GM12872 (cell line): ENCODE data around the gene KCNK10.

Experiments
- TF ChIP-seq, protein P1 (sequence below): IDR thresholded peaks from 3 replicates; pipeline ENCODE4 v1.5.1; 2011; ENCODE audit warnings: low read depth, mild to moderate bottlenecking, low read length, moderate library complexity; ENCODE audit not compliant: insufficient read depth

Gene KCNK10

DNA sequence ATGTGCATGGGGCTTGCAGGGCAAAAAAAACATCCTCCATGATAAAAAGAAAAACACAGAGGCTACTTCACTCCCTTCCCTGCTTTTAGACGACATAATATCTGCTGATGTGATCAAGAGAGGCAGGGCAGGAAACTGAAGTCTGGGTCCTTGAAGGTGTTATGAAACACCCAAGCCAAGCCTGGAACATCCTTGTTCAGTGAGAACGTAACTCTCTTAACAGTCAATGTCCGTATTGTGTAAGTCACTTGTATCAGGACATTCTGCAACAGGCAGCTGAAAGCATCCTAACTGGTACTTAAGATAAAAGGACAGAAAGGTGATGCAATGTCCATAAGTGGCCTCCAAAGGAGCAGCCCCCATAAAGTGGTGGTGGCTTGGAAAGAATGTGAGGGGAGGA, 20.0 kb downstream of the KCNK10 start:
- TF ChIP-seq, protein P1, sequence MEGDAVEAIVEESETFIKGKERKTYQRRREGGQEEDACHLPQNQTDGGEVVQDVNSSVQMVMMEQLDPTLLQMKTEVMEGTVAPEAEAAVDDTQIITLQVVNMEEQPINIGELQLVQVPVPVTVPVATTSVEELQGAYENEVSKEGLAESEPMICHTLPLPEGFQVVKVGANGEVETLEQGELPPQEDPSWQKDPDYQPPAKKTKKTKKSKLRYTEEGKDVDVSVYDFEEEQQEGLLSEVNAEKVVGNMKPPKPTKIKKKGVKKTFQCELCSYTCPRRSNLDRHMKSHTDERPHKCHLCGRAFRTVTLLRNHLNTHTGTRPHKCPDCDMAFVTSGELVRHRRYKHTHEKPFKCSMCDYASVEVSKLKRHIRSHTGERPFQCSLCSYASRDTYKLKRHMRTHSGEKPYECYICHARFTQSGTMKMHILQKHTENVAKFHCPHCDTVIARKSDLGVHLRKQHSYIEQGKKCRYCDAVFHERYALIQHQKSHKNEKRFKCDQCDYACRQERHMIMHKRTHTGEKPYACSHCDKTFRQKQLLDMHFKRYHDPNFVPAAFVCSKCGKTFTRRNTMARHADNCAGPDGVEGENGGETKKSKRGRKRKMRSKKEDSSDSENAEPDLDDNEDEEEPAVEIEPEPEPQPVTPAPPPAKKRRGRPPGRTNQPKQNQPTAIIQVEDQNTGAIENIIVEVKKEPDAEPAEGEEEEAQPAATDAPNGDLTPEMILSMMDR: no peak

DNA sequence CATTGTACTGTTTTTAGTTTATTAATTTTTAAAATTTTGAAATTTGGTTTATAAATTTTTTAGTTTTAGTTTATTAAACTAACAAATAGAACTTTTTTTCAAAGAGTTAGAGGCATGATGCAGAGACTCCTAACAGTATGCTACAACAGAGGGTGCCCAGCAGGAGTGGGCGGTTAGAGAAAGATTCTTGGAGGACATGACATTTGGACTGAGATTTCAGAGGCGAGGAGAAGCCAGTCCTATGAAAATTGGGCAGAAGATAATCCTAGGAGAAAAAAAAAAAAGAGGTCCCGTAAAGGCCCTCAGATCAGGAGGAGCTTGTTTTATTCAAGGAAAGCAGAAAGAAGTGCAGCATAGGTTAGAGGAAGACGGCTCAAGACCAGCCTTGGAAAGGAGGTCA, 21.7 kb downstream of the KCNK10 start:
- TF ChIP-seq, protein P1: no peak

DNA sequence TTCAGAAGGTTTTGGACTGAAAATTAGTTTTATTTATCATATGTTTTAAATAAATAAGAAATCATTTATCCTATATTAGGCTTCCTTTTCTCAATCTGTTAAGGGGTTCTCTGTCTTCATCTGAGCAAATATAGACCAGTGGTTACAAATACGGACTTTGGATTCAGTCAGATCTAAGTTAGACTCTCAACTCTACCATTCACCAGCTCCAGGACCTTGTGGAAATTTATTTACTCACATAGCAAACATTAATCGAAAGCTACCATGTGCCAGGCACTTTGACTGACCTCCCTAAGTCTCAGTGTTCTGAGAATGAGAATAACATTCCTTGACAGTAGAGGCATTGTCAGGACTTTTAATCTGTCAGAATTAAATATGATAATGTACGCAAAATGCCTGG, 22.3 kb downstream of the KCNK10 start:
- TF ChIP-seq, protein P1: no peak

DNA sequence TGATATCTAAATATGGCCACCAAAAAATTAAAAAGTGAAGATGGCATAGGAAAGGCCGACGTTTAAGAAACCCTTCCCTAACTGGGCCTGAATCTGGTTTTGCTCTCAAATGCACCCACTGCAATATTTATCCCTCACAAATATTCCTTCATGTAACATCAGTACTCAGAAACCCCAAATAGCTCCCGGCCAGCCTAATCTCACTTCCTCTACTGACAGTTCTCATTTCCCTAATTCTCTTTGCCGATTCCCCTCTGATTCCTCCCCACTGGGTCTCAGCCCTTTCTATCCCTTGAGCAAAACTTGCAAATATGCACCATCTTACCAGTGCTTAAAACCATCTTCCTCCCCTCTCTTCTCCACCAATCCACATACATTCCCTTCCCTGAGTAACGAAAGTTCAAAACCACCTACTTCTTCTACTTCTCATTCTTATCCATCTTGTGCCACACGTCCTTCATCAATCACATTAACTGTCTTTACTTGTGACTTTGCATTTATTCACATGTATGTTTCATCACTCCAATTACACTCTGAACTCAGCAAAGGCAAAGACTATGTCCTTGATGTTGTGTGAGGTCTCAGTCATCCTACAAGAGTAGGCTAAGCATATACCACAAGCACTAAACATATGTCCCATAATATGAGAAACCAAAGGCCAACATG, 23.1 kb downstream of the KCNK10 start:
- TF ChIP-seq, protein P1: no peak

DNA sequence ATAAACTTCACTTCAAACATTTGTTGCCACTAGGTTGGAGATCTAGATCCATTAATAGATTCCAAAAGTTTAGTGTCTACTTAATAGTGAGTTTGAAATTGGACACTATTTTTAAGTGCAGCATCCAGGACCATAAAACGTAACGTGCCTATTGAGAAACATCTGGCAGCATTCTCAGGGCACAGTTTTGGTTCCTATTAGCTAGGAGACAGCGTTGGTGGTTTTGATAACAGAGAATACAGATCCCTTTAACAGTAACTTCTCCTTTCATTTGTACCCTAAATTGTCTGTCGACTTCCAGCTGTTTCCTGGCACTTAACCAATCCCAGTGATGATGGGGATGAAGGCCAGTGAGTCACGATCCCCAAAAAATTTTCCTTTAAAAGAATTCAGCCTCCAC, 25.8 kb downstream of the KCNK10 start:
- TF ChIP-seq, protein P1: no peak

DNA sequence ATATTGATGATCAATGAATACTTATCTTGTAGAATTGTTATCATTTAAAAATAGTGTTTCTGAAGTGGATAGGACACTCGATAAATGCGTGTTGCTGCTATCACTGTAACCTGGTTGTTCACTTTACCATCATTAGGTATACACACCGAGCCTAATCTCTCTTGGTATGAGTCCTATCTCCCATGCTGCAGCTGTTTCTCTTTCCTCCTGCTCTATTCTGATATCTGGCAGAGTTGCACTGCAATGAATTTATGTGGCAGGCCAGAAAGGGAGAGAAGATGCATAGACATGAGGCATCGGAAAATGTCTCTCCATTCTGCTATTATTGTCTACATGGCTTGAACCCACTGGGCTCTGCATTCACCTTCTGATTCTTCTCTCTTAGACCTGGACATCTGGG, 26.7 kb downstream of the KCNK10 start:
- TF ChIP-seq, protein P1: no peak

DNA sequence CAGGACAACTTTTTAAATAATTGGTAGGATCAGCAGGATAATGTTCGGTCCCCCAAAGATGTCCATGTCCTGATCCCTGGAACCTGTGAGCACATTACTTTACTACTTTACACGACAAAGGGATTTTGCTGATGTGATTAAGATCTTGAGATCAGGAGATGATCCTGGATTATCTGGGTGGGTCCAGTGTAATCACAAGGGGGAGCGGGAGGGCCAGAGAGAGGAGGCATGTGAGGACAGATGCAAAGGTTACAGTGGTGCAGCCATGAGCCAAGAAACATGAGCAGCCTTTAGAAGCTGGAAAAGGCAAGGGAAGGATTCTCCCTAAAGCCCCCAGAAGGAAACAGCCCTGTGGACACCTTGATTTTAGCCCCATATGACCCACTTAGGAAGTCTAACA, 33.1 kb downstream of the KCNK10 start:
- TF ChIP-seq, protein P1: no peak
